ENCODE data around the gene ZBTB7C. TPM values are rescaled to one million over a fixed set of nuclear protein-coding genes. Genes with fewer than 3 reads are reported as not detected.

The ZBTB7C gene
- total RNA-seq, 1 experiment from 2014 or later: 0.33 TPM

- H3K27me3 Mint-ChIP-seq (ENCODE audit: low read depth): peaks cover 16% of the 10 kb centered on the region
- DNase-seq: no peak
Measured at GRCh38 chr18:48440924-48441323, 31.7 kb upstream of the ZBTB7C start.

More at GRCh38 chr18:48440924-48441323, 31.7 kb upstream of the ZBTB7C start:
- Histone ChIP-seq H3K23me2 (ENCODE audit: insufficient read length, low read depth, low read length, poor library complexity, severe bottlenecking) (no peaks in the 10 kb centered on the region), H2BK20ac (ENCODE audit: low read depth, low read length, poor library complexity, severe bottlenecking) (no peak overlapping the region), H3K27ac (ENCODE audit: insufficient read length, low read depth, low read length) (no peak overlapping the region), H2BK120ac (ENCODE audit: low read depth, low read length, poor library complexity, severe bottlenecking) (no peak overlapping the region), H3K9ac (ENCODE audit: extremely low read depth, insufficient read length, low read length) (no peak overlapping the region), H3K4me2 (ENCODE audit: insufficient read depth, insufficient read length, low read length) (no peak overlapping the region), H3K79me2 (ENCODE audit: insufficient read depth, low read length) (no peaks in the 10 kb centered on the region), H3K79me1 (ENCODE audit: insufficient read depth, low read depth, low read length, poor library complexity, severe bottlenecking) (no peaks in the 10 kb centered on the region), H3T11ph (ENCODE audit: low read length) (no peak overlapping the region), H2AFZ (ENCODE audit: low read length) (no peak overlapping the region), H4K5ac (ENCODE audit: insufficient read length, low read depth, low read length) (no peak overlapping the region), H4K91ac (ENCODE audit: insufficient read length, low read depth, low read length) (no peak overlapping the region), H3K56ac (ENCODE audit: insufficient read length, low read depth, low read length) (no peak overlapping the region), H3K4me1 (ENCODE audit: insufficient read depth, low read length) (no peaks in the 10 kb centered on the region), H2BK5ac (ENCODE audit: insufficient read length, low read length) (no peak overlapping the region), H3K23ac (ENCODE audit: insufficient read length, low read depth, low read length) (no peak overlapping the region), H2BK12ac (ENCODE audit: insufficient read length, low read depth, low read length) (no peak overlapping the region), H3K9me3 (ENCODE audit: control insufficient read depth, low read depth, low read length) (no peaks in the 10 kb centered on the region), H3K18ac (ENCODE audit: insufficient read length, low read depth, low read length) (no peak overlapping the region), H3K4ac (ENCODE audit: low read depth, low read length) (no peak overlapping the region), H3K14ac (ENCODE audit: insufficient read depth, low read length) (no peak overlapping the region), H2BK15ac (ENCODE audit: low read depth, low read length) (no peak overlapping the region), H2AK5ac (ENCODE audit: insufficient read length, low read length) (no peak overlapping the region), H3K27me3 (ENCODE audit: insufficient read depth, low read length) (no peaks in the 10 kb centered on the region), H4K20me1 (ENCODE audit: control insufficient read depth, insufficient read depth, insufficient read length) (no peaks in the 10 kb centered on the region), H4K8ac (replicated peaks; ENCODE audit: insufficient read length, low read depth, low read length) (no peak overlapping the region)
- H3K36me3 Mint-ChIP-seq (ENCODE audit: insufficient read depth in 1 of 3, low read depth in 3 of 3): no peaks in the 10 kb centered on the region
- no CpG with 5 or more reads among the region's 9 CpGs for WGBS (ENCODE audit: extremely low coverage, insufficient read length, low lambda C conversion rate)
- H3K4me1 Mint-ChIP-seq: peaks cover 2% of the 10 kb centered on the region in 2 experiments; a peak in 2 of 4 replicates
- no peak overlapping the region for H3K4me3 Mint-ChIP-seq
- no peak overlapping the region for H3K27ac Mint-ChIP-seq
- TF ChIP-seq CTCF (conservative IDR thresholded peaks at IDR 0.05): no peak
- H3K9me3 Mint-ChIP-seq: no peaks in the 10 kb centered on the region

Data from H9 (cell line).